Heart right ventricle (tissue), 16 donors: ENCODE measurements around the gene C4orf50. TPM values are rescaled to one million over a fixed set of nuclear protein-coding genes. Genes with fewer than 3 reads are reported as not detected.
A peak's percentile ranks its signal among the peaks of the same experiment; 100 is the strongest.

ENCODE experiments used
- ATAC-seq, 8 donors: fragments of 200-7000 bp; cut with Tn5 transposase; one replicate each; pipeline ENCODE4 v1.9.1; 2020; ENCODE audit warnings: mild to moderate bottlenecking in 8 of 8, moderate library complexity in 8 of 8, moderate number of reproducible peaks in 1 of 8
- DNase-seq, 2 donors: peaks; one replicate each; pipeline ENCODE4 v3.0.0-alpha.2; 2020
- H3K27ac ChIP-seq, 10 donors: fragments of 200-600 bp; sonication (generic) in 2 of 10; one replicate each; pipeline versions ENCODE4 v1.5.0 to v1.8.0; 2020 to 2022; ENCODE audit warnings: mild to moderate bottlenecking in 3 of 10
- H3K27me3 ChIP-seq, 7 donors: fragments of 200-600 bp; one replicate each; pipeline ENCODE4 v1.8.0; 2021 to 2022; ENCODE audit warnings: mild to moderate bottlenecking in 2 of 7
- H3K36me3 ChIP-seq, 9 donors: fragments of 200-600 bp; sonication (generic) in 1 of 9; one replicate each; pipeline versions ENCODE4 v1.5.0 to v1.8.0; 2020 to 2022; ENCODE audit warnings: mild to moderate bottlenecking in 2 of 9
- H3K4me1 ChIP-seq, 9 donors: fragments of 200-600 bp; sonication (generic) in 1 of 9; one replicate each; pipeline versions ENCODE4 v1.5.0 to v1.8.0; 2020 to 2022; ENCODE audit warnings: mild to moderate bottlenecking in 4 of 9
- H3K4me3 ChIP-seq, 10 donors: fragments of 200-600 bp; sonication (generic) in 2 of 10; one replicate each; pipeline versions ENCODE4 v1.5.0 to v1.8.0; 2020 to 2022; ENCODE audit warnings: mild to moderate bottlenecking in 7 of 10, moderate library complexity in 2 of 10
- H3K9me3 ChIP-seq, 11 donors: fragments of 200-600 bp in 10 of 11; sonication (generic) in 2 of 11; one replicate each; pipeline versions ENCODE4 v1.5.0 to v1.8.0; 2013 to 2022; ENCODE audit warnings: mild to moderate bottlenecking in 2 of 11, control low read depth in 1 of 11, moderate library complexity in 1 of 11
- WGBS, 2 donors: extraction: QIAGEN DNeasy Blood & Tissue Kit; methylation state at CpG; one replicate each; pipeline ENCODE4 v1.1.7; 2013; ENCODE audit warnings: inconsistent platforms in 1 of 2; 5-methylcytosine and 5-hydroxymethylcytosine counted together
- intact Hi-C, 10 donors: fragments of 100-400 bp; cut with DNase I; formaldehyde crosslinking; loops; one replicate each; pipeline versions ENCODE4 v1.11.1 to v1.14.2; 2022
- polyA plus RNA-seq, 2 donors: library from polyadenylated mRNA; stranded (reverse); fragments of 200-250 nt; gene quantifications; one replicate each; pipeline ENCODE4 v1.2.3, GENCODE V29; 2013
- total RNA-seq, 10 donors: library from RNA; stranded (reverse); fragmentation: NEBNext Ultra II Directional in 3 of 10; extraction: Animal tissue kit (Norgen Biotek cat#: 25700) in 3 of 10; gene quantifications; one replicate each; pipeline versions ENCODE4 v1.2.1 to v1.2.4, GENCODE V29; 2021 to 2023
- TF ChIP-seq, protein P1 (sequence below), 9 donors: fragments of 200-600 bp; sonication (generic) in 2 of 9; IDR thresholded peaks; one replicate each; pipeline versions ENCODE4 v1.5.0 to v1.8.0; 2021 to 2022; ENCODE audit warnings: antibody characterized with exemption in 9 of 9, mild to moderate bottlenecking in 5 of 9, moderate library complexity in 1 of 9
- donor health status: Arrhythmogenic right ventricular cardiomyopathy.
- donor health status: ischemic (EF 13 %, LVEDD 7.1; RV severe dilation, severe dysfunction).
- donor health status: healthy with polysubstance abuse.
- donor health status: DM: no; HTN: yes; CAD: no.
- donor health status: DM: no; HTN: no; CAD: no.
- donor health status: ischemic (EF 25% LVEDD 6.9; RV normal size, moderate dysfunction).
- donor health status: ischemic (EF 25% LVEDD 5.7; RV mildly dilated, moderate dysfunction).
- donor health status: healthy.
- donor health status: DM: yes; HTN: yes; CAD: no.
- donor health status: Ischemic cardiomyopathy.
- donor health status: ischemic (EF 35%, LVEDD 5.7; RV mildly dilated, moderate dysfunction).
- donor health status: nonischemic (EF 11% LVEDD 7.7; RV severe dilation, severe dysfunction).
- donor health status: DM: yes; HTN: yes; CAD: no.
- donor health status: PGD.
- donor health status: ischemic (EF 29% LVEDD 5.4; RV normal size, mild dysfunction).
- donor health status: nonischemic (EF 23%, LVEDD 6.1; RV moderate dilation, normal function).

Gene C4orf50
- total and polyA plus RNA-seq, 12 donors = 0.05 TPM; not detected in 11

DNA sequence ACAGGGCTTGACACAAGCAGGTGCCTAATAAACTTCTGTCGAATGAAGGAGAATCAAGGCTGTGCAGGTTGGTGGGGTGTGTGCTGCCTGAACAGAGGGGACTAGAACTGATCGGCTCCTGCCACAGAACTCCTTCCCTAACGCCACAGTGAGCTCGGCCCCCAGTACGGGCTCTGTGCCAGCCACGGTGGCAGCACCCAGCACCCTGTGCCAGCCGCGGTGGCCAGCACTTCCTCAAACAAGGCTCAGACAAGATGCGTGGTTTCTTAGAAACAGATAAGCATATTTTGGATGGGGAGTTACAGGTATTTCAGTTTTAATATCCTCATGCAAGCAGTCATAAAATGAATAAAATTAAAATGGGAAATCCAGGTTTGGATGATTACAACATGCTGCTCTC, 26.0 kb upstream of the C4orf50 start:
- intact Hi-C loops = no loop called here
- no peaks in the 10 kb centered on the region for H3K9me3 ChIP-seq
- no peaks in the 10 kb centered on the region for H3K36me3 ChIP-seq
- no peak for DNase-seq
- no peak overlapping the region for H3K4me3 ChIP-seq
- WGBS, 2 donors = 75 to 85% methylated on average over 9 of the region's 9 CpGs
- ATAC-seq = no peak
- no peak overlapping the region for H3K27ac ChIP-seq
- peaks cover 0 to 62% (median 36%) of the 10 kb centered on the region in 7 donors for H3K27me3 ChIP-seq
- no peaks in the 10 kb centered on the region for H3K4me1 ChIP-seq
- TF ChIP-seq, protein P1, sequence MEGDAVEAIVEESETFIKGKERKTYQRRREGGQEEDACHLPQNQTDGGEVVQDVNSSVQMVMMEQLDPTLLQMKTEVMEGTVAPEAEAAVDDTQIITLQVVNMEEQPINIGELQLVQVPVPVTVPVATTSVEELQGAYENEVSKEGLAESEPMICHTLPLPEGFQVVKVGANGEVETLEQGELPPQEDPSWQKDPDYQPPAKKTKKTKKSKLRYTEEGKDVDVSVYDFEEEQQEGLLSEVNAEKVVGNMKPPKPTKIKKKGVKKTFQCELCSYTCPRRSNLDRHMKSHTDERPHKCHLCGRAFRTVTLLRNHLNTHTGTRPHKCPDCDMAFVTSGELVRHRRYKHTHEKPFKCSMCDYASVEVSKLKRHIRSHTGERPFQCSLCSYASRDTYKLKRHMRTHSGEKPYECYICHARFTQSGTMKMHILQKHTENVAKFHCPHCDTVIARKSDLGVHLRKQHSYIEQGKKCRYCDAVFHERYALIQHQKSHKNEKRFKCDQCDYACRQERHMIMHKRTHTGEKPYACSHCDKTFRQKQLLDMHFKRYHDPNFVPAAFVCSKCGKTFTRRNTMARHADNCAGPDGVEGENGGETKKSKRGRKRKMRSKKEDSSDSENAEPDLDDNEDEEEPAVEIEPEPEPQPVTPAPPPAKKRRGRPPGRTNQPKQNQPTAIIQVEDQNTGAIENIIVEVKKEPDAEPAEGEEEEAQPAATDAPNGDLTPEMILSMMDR (IDR thresholded peaks at IDR 0.05) = no peak

DNA sequence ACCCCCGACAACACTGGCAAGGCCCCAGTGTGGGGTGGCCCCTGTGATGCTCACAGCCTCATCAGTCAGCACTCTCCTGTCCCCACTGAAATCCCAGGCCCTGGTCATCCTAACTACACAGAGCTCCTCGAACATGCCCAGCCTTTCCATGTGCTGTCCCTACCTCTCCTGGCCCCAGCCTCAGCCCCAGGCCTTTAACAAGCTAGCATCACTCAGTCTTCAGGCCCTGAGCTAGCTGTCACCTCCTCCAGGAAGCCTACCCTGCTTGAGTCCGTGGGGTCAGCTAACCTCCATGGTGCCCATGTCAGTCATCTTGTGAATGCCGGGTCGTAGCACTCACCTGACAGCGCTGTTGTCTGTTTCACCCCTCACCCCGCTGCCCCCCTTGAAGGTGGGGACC, 25.6 kb upstream of the C4orf50 start:
- DNase-seq (no peak), ATAC-seq (peak in 1 of 8 donors; percentile 18)
- TF ChIP-seq, protein P1 (IDR thresholded peaks at IDR 0.05) = no peak
- no peak overlapping the region for H3K27ac ChIP-seq
- H3K36me3 ChIP-seq = no peaks in the 10 kb centered on the region
- H3K9me3 ChIP-seq = no peaks in the 10 kb centered on the region
- WGBS, 2 donors = 75 to 77% methylated on average over 7 of the region's 7 CpGs
- H3K4me3 ChIP-seq = no peak overlapping the region
- peaks cover 0 to 66% (median 36%) of the 10 kb centered on the region in 7 donors for H3K27me3 ChIP-seq
- H3K4me1 ChIP-seq = no peaks in the 10 kb centered on the region
- intact Hi-C loops = no loop called here

DNA sequence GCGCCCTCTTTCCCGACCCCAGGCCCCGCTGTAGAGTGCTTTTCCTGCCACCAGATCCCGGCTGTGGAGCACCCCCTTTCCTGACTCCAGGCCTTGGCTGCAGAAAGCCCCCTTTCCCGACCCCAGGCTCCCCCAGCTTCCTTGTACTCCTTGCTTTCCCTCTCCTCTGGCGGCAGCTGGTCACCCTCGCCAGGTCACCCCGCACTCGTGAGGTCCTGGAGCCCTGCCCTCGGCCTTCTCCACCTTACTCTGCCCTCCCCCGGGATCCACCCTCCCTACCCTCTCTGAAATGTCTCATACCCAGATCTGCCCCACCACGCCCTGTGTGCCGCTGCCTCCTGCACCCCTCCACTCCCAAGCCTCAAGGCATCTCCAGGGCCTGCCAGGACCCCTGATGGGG, 25.0 kb upstream of the C4orf50 start:
- DNase-seq = no peak
- no peaks in the 10 kb centered on the region for H3K36me3 ChIP-seq
- no peaks in the 10 kb centered on the region for H3K4me1 ChIP-seq
- no peaks in the 10 kb centered on the region for H3K9me3 ChIP-seq
- 72 to 81% methylated on average over 13 of the region's 13 CpGs for WGBS, 2 donors
- H3K27ac ChIP-seq = no peak overlapping the region
- H3K27me3 ChIP-seq = peaks cover 0 to 72% (median 36%) of the 10 kb centered on the region in 7 donors
- intact Hi-C loops = no loop called here
- TF ChIP-seq, protein P1 (IDR thresholded peaks at IDR 0.05) = no peak
- ATAC-seq = no peak
- no peak overlapping the region for H3K4me3 ChIP-seq

DNA sequence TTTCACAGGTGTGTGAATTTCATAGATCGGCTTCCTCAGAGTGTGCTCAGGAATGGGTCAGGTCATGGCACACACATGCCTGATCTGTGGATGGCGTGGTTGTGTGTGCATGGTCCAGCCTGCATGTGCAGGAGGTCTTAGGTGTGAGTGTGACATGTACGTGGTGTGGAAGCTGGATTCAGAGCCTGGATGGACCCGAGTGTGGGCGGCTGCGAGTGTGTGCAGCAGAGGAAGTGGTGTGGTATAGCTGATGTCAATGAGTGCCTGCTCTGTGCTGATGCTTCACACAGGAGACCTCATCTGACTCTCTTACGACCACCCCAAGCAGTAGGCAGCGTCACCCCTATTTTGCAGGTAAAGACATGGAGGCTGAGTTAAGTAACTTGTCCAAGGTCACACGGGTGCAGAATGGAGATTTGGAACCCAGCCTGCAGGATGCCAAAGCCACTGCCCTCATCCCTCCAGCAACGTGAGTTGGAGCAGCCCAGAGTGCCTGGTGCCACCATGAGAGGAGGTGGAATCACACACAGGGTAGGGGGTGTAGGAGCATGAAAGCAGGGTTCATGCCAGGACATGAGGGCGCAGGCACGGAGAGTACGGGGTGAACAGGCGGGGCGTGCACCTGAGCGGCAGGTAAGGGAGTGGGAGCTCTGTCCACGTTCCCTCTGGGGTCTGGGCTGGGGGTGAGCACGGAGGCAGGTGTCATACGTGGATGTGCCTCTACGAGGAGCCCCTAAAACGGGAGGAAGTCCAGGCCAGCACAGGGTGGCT, 24.2 kb upstream of the C4orf50 start:
- WGBS, 2 donors = 80 to 81% methylated on average over 21 of the region's 21 CpGs
- TF ChIP-seq, protein P1 (IDR thresholded peaks at IDR 0.05) = no peak
- no peak overlapping the region for H3K4me3 ChIP-seq
- no peak overlapping the region for H3K27ac ChIP-seq
- DNase-seq (no peak), ATAC-seq (no peak)
- peaks cover 0 to 72% (median 36%) of the 10 kb centered on the region in 7 donors for H3K27me3 ChIP-seq
- H3K4me1 ChIP-seq = no peaks in the 10 kb centered on the region
- H3K36me3 ChIP-seq = no peaks in the 10 kb centered on the region
- H3K9me3 ChIP-seq = no peaks in the 10 kb centered on the region
- intact Hi-C loops = no loop called here
